HG03457 (cell line): Measurements from ENCODE around the gene RBM45.
A peak's percentile ranks its signal among the peaks of the same experiment; 100 is the strongest.
"Not testable (repeated sequence)": the region's sequence is repeated elsewhere in the genome, so short reads cannot be mapped to it uniquely, and the experiment has no call there.

Experiments
- ATAC-seq: cut with Tn5 transposase; IDR thresholded peaks from one replicate; pipeline ENCODE4 v1.9.1; 2021; ENCODE audit warnings: moderate number of reproducible peaks; ENCODE audit not compliant: unreplicated experiment

The RBM45 gene, protein sequence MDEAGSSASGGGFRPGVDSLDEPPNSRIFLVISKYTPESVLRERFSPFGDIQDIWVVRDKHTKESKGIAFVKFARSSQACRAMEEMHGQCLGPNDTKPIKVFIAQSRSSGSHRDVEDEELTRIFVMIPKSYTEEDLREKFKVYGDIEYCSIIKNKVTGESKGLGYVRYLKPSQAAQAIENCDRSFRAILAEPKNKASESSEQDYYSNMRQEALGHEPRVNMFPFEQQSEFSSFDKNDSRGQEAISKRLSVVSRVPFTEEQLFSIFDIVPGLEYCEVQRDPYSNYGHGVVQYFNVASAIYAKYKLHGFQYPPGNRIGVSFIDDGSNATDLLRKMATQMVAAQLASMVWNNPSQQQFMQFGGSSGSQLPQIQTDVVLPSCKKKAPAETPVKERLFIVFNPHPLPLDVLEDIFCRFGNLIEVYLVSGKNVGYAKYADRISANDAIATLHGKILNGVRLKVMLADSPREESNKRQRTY

DNA sequence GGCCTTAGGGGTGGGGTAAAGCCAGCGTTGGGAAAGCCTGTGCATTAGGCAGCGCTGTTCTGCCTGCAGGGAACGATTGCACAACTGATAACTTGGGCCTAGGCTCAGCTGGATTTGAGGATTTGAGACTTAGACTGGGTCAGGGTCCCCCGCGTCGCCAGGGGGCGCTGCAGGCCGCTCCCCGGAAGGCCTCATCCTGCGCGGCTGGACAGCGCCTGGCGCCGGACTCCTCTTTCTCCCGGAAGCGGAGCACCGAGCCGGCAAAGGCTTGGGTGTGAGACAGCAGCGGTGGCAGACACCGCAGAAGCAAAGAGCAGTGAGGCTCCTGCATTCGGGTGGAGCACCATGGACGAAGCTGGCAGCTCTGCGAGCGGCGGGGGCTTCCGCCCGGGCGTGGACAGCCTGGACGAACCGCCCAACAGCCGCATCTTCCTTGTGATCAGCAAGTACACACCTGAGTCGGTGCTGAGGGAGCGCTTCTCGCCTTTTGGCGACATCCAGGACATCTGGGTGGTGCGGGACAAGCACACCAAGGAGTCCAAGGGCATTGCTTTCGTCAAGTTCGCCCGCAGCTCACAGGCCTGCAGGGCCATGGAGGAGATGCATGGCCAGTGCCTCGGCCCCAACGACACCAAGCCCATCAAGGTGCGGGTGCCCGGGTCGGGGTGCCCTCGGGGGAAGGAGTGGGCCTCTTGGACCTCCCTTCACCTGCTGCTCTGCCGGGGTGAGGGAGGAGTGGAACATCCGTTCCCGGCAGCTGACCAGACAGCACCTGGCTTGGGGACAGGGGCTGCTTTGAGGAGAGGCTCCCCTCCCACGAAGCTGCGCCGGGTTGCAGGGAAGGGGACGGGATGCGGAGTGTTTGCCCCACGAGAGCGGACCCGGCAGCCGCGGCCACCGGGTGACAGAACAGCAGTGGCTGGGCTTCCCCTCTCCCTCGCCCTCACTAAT, at the start of gene RBM45:
Gene RBM45, plus strand, starts transcription at position 236 of the 951 bp plus-strand sequence. Its CDS starts 110 bp downstream, at position 346.
- peak; percentile 94 for ATAC-seq

DNA sequence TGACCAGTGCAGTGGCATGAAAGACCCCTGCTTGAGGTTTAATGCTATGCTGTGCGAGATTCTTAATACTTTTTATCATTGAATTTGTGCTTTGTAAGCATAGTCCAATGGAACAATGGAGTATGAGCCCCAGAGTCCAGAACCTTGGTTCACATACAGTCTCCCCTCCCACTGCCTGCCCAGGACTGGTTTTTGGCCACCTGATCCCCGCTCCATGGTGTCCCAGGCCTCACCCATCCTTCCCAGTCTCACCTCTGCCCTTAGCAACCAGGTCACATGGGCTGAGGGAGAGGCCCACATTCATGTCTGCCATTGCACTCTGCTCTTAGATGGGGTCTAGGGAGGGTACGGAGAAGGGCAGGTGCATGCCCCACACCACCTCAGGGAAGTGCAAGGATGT, 45.9 kb upstream of the RBM45 start:
- ATAC-seq, result no peak

GRCh38 chr2:178066890-178067669, 45.2 kb upstream of the RBM45 start:
- ATAC-seq, result no peak

DNA sequence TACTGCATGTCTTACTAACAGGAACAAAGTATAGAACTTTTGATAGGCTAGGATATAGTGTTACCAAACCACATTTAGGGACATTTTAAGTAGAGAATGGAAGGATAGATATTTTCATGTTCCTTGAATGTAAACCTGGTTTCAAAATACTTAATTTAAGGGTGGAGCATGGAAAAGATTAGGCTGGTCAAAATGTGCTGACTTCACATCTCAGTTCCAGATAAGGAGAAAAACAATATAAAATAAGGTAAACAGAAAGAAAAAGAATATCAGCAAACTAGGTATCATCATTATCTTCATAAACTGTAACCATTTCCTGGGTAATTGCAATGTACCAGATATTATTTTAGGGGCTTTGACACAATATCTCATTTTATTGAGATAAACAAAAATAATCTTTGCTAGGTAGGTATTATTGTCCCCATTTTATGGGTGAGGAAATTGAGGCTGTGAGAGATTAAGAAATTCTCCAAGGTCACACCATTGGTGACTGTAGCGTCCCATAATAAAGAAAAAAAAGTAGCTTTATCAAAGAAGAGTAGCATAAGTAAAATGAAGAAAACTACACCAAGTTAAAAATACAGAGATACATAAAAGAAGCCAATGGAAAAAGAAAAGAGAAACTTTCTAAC, 43.3 kb upstream of the RBM45 start:
- no peak for ATAC-seq

GRCh38 chr2:178069551-178069950, 42.7 kb upstream of the RBM45 start:
- ATAC-seq, result no peak

DNA sequence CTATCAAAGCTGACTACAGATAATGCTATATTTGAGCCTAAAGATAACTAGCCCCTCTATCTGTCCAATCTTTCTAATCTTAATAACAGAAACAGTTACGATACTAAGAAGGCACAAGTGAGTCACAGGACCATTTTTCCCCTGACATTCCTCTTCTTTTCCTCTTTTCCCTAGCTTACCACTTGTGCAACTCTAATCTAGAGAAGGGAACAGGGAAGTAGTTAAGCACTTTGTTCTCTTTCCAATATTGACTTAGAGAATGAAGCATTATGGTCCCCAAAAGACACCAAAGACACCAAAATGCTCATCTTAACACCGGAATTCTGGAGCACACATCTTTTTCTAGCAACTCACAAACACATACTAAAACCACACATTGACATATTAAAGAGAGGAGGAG, 41.4 kb upstream of the RBM45 start:
- no peak for ATAC-seq

GRCh38 chr2:178072000-178072382, 40.2 kb upstream of the RBM45 start:
- no peak for ATAC-seq

DNA sequence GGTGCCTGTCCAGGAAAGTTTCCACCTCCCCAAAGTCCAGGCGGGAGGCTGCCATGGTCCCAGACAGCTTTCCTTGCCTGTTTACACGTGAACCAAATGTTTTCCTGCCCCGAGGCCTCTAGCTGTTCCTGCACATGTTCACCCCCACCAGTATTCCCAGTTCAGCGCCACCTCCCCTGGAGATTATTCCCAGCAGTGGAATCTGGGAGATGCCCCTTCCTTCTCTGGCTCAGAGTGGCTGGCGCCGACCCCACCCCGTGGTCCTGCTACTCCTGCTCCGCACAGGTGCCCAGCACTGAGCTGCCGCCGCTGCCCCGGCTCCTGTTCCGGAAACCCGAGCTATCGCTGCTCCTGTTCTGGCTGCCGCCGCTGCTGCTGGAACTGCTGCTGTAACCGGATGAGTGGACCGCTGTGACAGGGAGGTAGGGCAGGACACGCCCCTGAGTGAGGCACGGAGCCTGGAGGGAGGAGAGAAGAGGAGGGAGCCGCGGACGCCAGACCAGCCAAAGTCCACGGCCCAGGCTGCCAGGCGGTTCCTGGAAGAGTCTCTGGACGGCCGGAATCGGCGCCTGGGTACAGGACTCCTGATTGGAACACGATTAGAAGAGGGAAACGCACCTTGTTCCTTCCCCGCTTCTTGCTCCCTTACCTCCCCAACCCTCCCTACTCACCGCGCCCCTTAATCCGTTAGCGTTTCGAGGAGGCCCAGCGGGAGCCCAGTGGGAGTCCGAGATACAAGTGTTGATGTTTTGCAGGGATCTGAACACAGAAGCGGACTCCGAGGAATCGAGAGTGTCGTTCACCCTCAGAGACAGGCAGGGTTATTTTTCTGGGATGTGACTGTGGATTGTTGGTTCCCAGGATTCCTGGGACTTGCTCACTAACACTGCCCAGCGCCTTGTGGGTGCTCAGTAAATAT, 39.6 kb upstream of the RBM45 start, which contains the start of gene PDE11A:
Gene PDE11A, minus strand, starts transcription at position 395 of the 919 bp plus-strand sequence. Its CDS starts 340 bp downstream, at position 55.
- ATAC-seq, result peak; percentile 72

DNA sequence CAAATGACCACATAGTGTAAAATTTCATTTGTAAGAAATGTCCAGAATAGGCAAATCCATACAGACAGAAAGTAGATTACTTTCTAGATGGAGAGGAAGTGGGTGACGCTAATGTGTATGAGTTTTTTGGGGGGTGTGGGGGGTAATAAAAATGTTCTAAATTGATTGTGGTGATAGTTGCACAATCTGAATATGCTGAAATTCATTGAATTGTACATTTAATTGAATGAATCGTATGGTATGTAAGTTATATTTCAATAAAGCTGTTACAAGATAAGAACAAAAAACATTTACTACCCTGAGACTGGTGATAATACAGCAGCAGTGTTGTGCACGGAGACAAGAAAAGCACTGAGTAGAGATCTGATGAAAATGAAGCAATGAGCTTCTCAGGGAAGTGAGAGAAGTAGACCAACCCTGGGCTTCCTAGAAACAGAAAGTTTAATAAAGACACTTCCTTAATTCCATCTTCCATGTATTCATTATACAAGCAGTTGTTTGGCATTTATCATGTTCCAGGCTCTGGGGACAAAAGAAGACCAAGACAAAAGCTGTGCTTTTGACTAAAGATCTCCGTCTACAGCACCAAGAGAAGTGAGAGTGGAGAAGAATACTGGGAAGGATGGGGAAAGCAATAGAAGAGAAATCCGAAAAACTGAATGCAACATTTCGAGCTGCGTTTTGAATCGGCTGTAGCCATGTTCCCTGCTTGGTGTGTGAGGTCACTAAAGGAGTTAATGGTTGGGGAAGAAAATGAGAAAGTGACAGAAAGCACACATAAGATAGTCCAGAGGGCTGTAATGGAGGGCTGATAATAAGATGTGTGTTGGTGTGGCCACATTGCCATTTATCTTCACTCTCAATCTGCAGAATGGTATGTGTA, 37.9 kb upstream of the RBM45 start:
- ATAC-seq, result no peak

DNA sequence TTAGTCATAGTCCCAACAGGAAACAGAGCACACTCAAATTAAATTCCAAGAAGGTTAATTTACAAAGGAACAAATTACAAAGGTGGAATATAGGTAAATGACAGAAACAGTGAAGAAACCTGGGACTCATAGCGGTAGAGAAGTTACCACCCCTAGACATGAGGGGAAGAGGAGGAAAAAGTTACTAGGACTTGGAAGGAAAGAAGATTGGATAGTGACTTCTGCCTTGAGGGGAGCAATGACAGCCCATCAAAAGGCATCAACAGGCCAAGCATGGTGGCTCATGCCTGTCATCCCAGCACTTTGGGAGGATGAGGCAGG, 37.3 kb upstream of the RBM45 start:
- no peak for ATAC-seq

DNA sequence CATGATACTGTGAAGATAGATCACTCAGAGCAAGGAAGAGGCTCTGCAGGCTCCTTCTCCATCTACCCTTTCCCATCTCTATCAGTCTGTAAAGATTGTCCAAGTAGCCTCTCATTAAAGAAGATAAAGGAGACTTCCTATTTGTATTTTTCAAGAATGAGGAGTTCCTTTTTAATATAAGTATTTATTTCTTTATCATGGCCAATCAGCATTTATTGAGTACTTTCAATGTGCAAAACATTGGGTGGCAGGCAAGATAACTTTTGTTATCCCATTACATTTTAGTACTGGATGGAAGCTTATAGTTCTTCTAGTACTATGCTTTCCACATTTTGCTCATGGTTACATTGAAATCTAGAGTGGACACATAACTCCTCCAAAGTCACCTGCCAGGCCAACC, 36.1 kb upstream of the RBM45 start:
- no peak for ATAC-seq

GRCh38 chr2:178079279-178079678, 33.0 kb upstream of the RBM45 start:
- ATAC-seq, result not testable (repeated sequence)

GRCh38 chr2:178082408-178083045, 29.7 kb upstream of the RBM45 start:
- no peak for ATAC-seq

DNA sequence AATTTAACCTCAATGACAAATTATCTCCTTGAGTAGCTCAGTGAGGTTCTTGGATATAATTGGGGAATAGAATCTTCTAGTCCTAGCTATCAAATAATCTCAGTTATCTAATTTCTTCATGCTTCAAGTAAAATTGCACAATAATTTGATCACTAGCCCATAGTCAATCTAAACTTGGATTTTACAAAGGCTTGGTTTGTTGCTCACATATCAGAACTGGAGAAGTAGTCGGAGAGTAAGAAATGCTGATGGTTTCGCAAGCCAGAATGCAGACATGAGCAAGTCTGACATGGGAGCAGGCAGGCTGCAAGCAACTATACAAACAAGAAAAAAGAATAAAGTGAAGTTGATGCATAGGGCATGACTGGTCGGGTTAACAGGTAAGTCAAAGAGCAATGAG, 28.0 kb upstream of the RBM45 start:
- no peak for ATAC-seq

DNA sequence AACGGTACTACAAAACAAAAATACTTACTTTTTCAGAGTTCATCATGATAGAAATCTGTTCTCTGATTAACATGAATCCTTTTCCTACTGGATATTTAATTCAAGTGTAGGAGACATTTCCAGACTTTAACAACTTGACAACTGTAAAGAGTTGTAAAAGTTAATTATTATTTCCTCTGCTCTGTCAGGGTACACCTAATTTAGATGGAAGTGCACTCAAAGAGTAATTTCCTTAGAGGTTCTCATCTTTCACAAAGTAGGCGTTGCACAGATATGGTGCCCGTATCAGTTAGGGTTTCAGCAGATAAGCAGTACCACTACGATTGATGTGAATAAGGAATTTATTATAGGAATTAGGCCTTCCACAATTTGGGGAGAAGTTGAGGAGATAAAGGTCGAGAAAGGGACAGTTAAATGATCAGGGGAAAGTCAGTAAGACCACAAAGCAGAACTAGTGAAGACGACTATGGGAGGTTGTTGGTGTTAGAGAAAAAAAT, 23.4 kb upstream of the RBM45 start:
- no peak for ATAC-seq

DNA sequence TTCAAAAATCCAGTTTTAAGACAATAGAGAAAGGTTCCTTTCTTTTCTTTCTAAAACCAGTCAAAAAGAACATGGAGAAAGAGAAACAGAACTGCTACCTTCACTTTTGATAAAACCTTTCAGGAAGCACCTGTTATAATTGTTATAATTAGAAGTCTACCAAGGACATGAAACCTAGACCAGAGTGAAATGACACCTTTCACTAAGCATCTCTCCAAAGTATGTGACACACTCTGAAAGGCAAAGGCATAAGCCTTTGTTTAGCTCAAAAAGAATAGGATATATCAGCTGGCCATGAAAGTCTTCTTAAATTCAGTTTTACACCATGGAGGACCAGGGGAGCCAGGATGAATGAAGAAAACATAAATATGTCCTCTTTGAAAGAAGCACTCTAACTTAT, 18.8 kb upstream of the RBM45 start:
- ATAC-seq, result no peak

- ATAC-seq, result no peak
Observed at GRCh38 chr2:178101321-178102079, 10.7 kb upstream of the RBM45 start.
